Heart left ventricle (tissue), 13 donors: ENCODE data around the gene MRPS5.

Experiments used
- POLR2A ChIP-seq, 2 donors: fragments of 450-650 bp; IDR thresholded peaks; one replicate each; pipeline ENCODE4 v1.6.1; 2017; ENCODE audit warnings: antibody characterized with exemption in 2 of 2, mild to moderate bottlenecking in 2 of 2, moderate library complexity in 2 of 2
- TF ChIP-seq, protein P1 (sequence below), 12 donors: fragments of 200-600 bp; sonication (generic) in 4 of 12; IDR thresholded peaks; one replicate each; pipeline versions ENCODE4 v1.5.0 to v1.8.0; 2018 to 2022; ENCODE audit warnings: antibody characterized with exemption in 12 of 12, mild to moderate bottlenecking in 5 of 12
- donor health status: ischemic (EF 13 %, LVEDD 7.1; RV severe dilation, severe dysfunction).
- donor health status: DM: no; HTN: yes; CAD: no.
- donor health status: DM: no; HTN: no; CAD: no.
- donor health status: ischemic (EF 25% LVEDD 6.9; RV normal size, moderate dysfunction).
- donor health status: ischemic (EF 25% LVEDD 5.7; RV mildly dilated, moderate dysfunction).
- donor health status: ischemic (EF 35%, LVEDD 5.7; RV mildly dilated, moderate dysfunction).
- donor health status: nonischemic (EF 11% LVEDD 7.7; RV severe dilation, severe dysfunction).
- donor health status: DM: yes; HTN: yes; CAD: no.
- donor health status: PGD.
- donor health status: ischemic (EF 29% LVEDD 5.4; RV normal size, mild dysfunction).
- donor health status: nonischemic (EF 23%, LVEDD 6.1; RV moderate dilation, normal function).

DNA sequence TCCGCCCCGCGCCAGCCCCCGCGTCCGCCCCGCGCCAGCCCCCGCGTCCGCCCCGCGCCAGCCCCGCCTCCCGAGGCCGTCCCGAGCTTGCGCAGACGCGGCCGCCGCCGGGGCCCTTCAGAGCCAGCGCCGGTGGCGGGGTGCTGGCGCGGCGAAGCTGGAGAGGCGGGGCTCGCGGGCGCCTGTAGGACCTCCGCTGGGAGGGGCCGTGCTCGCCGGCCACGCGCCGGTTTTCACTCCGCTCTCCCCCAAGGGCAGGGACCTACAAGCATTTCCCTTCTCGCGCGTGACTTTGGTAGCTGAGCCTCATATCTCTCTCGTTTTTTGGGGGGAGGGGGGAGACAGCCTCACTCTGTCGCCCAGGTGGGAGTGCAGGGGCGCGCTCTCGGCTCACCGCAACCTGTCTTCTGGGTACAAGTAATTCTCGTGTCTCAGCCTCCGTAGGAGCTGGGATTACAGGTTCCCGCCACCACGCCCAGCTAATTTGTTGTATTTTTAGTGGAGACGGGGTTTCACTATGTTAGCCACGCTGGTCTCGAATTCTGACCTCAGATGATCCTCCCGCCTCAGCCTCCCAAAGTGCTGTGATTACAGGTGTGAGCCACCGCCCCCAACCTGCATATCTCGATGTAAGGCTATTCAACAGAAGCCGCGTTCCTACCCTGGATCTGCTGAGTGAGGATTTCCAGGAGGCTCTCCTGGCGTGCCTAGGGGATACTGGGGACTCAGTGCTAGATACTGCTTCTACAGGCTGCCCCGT is 38.3 kb upstream of the MRPS5 start, which contains the start of gene ZNF514:
- TF ChIP-seq, protein P1, sequence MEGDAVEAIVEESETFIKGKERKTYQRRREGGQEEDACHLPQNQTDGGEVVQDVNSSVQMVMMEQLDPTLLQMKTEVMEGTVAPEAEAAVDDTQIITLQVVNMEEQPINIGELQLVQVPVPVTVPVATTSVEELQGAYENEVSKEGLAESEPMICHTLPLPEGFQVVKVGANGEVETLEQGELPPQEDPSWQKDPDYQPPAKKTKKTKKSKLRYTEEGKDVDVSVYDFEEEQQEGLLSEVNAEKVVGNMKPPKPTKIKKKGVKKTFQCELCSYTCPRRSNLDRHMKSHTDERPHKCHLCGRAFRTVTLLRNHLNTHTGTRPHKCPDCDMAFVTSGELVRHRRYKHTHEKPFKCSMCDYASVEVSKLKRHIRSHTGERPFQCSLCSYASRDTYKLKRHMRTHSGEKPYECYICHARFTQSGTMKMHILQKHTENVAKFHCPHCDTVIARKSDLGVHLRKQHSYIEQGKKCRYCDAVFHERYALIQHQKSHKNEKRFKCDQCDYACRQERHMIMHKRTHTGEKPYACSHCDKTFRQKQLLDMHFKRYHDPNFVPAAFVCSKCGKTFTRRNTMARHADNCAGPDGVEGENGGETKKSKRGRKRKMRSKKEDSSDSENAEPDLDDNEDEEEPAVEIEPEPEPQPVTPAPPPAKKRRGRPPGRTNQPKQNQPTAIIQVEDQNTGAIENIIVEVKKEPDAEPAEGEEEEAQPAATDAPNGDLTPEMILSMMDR (IDR thresholded peaks at IDR 0.05) = no peak
- peak in 1 of 2 donors; percentile 33 for TF ChIP-seq POLR2A (IDR thresholded peaks at IDR 0.05)
